ENCODE data around the gene RBP2. TPM values are rescaled to one million over a fixed set of nuclear protein-coding genes. Genes with fewer than 3 reads are reported as not detected.

RBP2 gene
- total and polyA plus RNA-seq, 10 of the 15 experiments (the other 5 are each of a cell fraction or from before 2014, with no cell fraction given) = not detected

- Histone ChIP-seq H3K4me1 (ENCODE audit: control insufficient read depth, insufficient read depth, low read length) (no peaks in the 10 kb centered on the region), H3K27ac (ENCODE audit: control insufficient read depth, insufficient read depth) (no peak overlapping the region), H2AFZ (ENCODE audit: control insufficient read depth, low read depth, low read length) (no peak overlapping the region), H3K27me3 (replicated peaks in 1 of 2; ENCODE audit: control insufficient read depth in 2 of 2, insufficient read depth in 2 of 2, low read length in 1 of 2) (no peaks in the 10 kb centered on the region), H3K4me2 (ENCODE audit: control insufficient read depth, insufficient read depth) (no peak overlapping the region), H3K79me2 (ENCODE audit: control insufficient read depth, insufficient read depth, low read length) (no peaks in the 10 kb centered on the region), H4K20me1 (ENCODE audit: control insufficient read depth, insufficient read depth) (no peaks in the 10 kb centered on the region), H3K9me3 (replicated peaks; ENCODE audit: control insufficient read depth, insufficient read depth, low read length) (no peaks in the 10 kb centered on the region), H3K9ac (ENCODE audit: control insufficient read depth, insufficient read depth, low read length) (no peak overlapping the region), H3K36me3 (ENCODE audit: control insufficient read depth in 2 of 2, insufficient read depth in 2 of 2, low read length in 1 of 2) (no peaks in the 10 kb centered on the region; a peak in 1 of 4 replicates), H3K4me3 (no peak overlapping the region)
- BruUV-seq (replicated peaks) = no TSS peak
- peak; percentile 87 for FAIRE-seq
- intact Hi-C loops (cut with micrococcal nuclease; ENCODE audit: unreplicated experiment) = loop anchor here (1.0 to 5.0 kb wide), 4 partner anchors 135 to 1435 kb away; no protein-coding TSS in a partner anchor
- WGBS (ENCODE audit: insufficient coverage, insufficient replicate concordance, low lambda C conversion rate, missing lambda C conversion rate) = 51% methylated on average over 7 of the region's 7 CpGs
- in situ Hi-C loops (cut with MboI) = loop anchor here (25.0 kb wide), 1 partner anchor 1435 kb away; no protein-coding TSS in a partner anchor
- peak; percentile 67 to 79 (median 77) for TF ChIP-seq CTCF (IDR thresholded peaks at IDR 0.05 in 2 of 3, conservative IDR thresholded peaks at IDR 0.05 in 1 of 3; ENCODE audit: control insufficient read depth in 2 of 3, extremely low read depth in 1 of 3, insufficient read depth in 1 of 3, low read depth in 3 of 3, low read length in 3 of 3)
- no peak for TF ChIP-seq HSF1 (IDR thresholded peaks at IDR 0.05; ENCODE audit: low read depth, low read length)
- 0 out of 2 replicates have a peak, but pooled peaks have one; percentile 8 for TF ChIP-seq ZNF24 (IDR thresholded peaks at IDR 0.05)
- TF ChIP-seq NFYB (IDR thresholded peaks at IDR 0.05; ENCODE audit: insufficient read depth, low read depth, low read length) = no peak
- 0 out of 2 replicates have a peak, but pooled peaks have one; percentile 43 for TF ChIP-seq YY1 (IDR thresholded peaks at IDR 0.05; ENCODE audit: low read depth, low read length)
- peak; percentile 90 for TF ChIP-seq RAD21 (IDR thresholded peaks at IDR 0.05; ENCODE audit: insufficient read depth, low read depth, low read length)
- peak; percentile 66; the same call in 1 of the 2 replicates for TF ChIP-seq SMC3 (IDR thresholded peaks at IDR 0.05; ENCODE audit: borderline replicate concordance, low read length)
- peak; percentile 80; the same call in 1 of the 3 replicates for TF ChIP-seq POU2F2 (IDR thresholded peaks at IDR 0.05; ENCODE audit: borderline replicate concordance, low read depth, low read length)
- RAD21 ChIA-PET (ENCODE audit: unreplicated experiment) = interaction anchor here (0.6 to 1.7 kb wide), 5 partner anchors 20 to 1950 kb away, joined by 3 to 5 read pairs (median 3); no protein-coding TSS in a partner anchor
- POLR2A ChIA-PET = no interaction called here
- DNase-seq (ENCODE audit: low read depth, low spot score) = peak; percentile 16
- CTCF ChIA-PET = interaction anchor here (0.7 to 2.6 kb wide), 18 partner anchors 8 to 1437 kb away, joined by 3 to 14 read pairs (median 4); partner anchors contain the start of gene NMNAT3
- peak; percentile 94 for ATAC-seq
- SMC1A ChIA-PET (ENCODE audit: uncharacterized antibody, unreplicated experiment) = interaction anchor here (0.6 to 1.5 kb wide), 13 partner anchors 9 to 1402 kb away, joined by 3 to 6 read pairs (median 3); no protein-coding TSS in a partner anchor
These were observed 48.8 kb downstream of the RBP2 start for GRCh38 chr3:139427283-139428060.

Data from GM12878 (cell line).